ENCODE results near the gene PDGFC.
A peak's percentile ranks its signal among the peaks of the same experiment; 100 is the strongest.

PDGFC gene

GRCh38 chr4:156956359-156956758, 15.2 kb downstream of the PDGFC start:
- intact Hi-C loops (cut with DNase I; ENCODE audit: low total_unique reads): loop anchor here (10.0 kb wide), 1 partner anchor 182 kb away; no protein-coding TSS in a partner anchor
- no peak overlapping the region for H3K27ac ChIP-seq
- no peaks in the 10 kb centered on the region for H3K9me3 ChIP-seq
- TF ChIP-seq, protein P1, sequence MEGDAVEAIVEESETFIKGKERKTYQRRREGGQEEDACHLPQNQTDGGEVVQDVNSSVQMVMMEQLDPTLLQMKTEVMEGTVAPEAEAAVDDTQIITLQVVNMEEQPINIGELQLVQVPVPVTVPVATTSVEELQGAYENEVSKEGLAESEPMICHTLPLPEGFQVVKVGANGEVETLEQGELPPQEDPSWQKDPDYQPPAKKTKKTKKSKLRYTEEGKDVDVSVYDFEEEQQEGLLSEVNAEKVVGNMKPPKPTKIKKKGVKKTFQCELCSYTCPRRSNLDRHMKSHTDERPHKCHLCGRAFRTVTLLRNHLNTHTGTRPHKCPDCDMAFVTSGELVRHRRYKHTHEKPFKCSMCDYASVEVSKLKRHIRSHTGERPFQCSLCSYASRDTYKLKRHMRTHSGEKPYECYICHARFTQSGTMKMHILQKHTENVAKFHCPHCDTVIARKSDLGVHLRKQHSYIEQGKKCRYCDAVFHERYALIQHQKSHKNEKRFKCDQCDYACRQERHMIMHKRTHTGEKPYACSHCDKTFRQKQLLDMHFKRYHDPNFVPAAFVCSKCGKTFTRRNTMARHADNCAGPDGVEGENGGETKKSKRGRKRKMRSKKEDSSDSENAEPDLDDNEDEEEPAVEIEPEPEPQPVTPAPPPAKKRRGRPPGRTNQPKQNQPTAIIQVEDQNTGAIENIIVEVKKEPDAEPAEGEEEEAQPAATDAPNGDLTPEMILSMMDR (IDR thresholded peaks at IDR 0.05): no peak
- no peaks in the 10 kb centered on the region for H3K27me3 ChIP-seq
- H3K36me3 ChIP-seq: no peaks in the 10 kb centered on the region
- no peak for DNase-seq
- no peak overlapping the region for H3K4me3 ChIP-seq
- peaks cover 0 to 86% (median 35%) of the 10 kb centered on the region in 4 donors for H3K4me1 ChIP-seq

DNA sequence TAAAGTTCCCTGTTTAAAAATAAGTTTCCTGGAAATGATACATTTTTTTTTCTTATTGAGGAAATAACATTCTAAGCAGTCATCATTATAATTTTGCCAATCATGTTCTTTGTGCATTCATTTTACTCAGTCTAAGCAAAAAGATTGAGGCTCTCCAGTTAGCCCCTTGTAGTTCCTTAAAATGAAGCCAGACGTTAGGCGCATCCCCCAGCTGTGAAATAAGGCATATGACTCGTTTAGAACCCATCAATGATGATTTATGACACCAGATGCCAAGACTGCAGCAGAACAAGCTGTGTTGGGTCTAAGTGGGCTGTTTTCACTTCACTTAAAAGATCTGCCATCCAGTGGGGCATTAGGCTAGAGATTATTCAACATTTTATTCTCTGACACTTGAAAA, 17.0 kb downstream of the PDGFC start:
- intact Hi-C loops (cut with DNase I; ENCODE audit: low total_unique reads): loop anchor here (10.0 kb wide), 1 partner anchor 180 kb away; no protein-coding TSS in a partner anchor
- Histone ChIP-seq H3K9me3 (no peaks in the 10 kb centered on the region), H3K4me3 (no peak overlapping the region), H3K4me1 (peaks cover 0 to 87% (median 31%) of the 10 kb centered on the region in 4 donors), H3K27ac (peak overlapping the region in 1 of 2 donors; percentile 78), H3K27me3 (no peaks in the 10 kb centered on the region), H3K36me3 (no peaks in the 10 kb centered on the region)
- DNase-seq: peak in 1 of 2 donors; percentile 37
- TF ChIP-seq, protein P1 (IDR thresholded peaks at IDR 0.05): no peak

DNA sequence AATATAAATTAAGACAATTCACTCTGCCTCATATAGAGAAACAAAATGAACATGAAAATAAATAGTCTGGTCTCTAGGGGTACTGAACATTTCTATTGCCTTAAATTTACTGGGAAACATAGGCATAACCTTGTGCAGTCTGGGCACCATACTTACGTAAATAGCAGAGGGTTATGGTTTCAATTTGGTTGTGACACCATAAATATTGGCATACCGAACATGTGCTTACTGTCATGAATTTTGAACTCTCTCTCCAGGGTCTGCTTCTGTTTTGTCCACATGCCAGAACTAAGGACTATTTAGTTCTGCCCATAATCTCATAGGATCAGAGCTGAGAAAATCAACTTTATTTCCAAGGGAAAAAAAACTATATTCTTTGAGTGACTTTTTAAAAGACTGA, 17.6 kb downstream of the PDGFC start:
- Histone ChIP-seq H3K9me3 (no peaks in the 10 kb centered on the region), H3K4me3 (no peak overlapping the region), H3K27ac (peak overlapping the region; percentile 24 to 78), H3K4me1 (peaks cover 0 to 87% (median 33%) of the 10 kb centered on the region in 4 donors), H3K36me3 (no peaks in the 10 kb centered on the region), H3K27me3 (no peaks in the 10 kb centered on the region)
- TF ChIP-seq, protein P1 (IDR thresholded peaks at IDR 0.05): no peak
- DNase-seq: no peak
- intact Hi-C loops (cut with DNase I; ENCODE audit: low total_unique reads): loop anchor here (10.0 kb wide), 1 partner anchor 179 kb away; no protein-coding TSS in a partner anchor

DNA sequence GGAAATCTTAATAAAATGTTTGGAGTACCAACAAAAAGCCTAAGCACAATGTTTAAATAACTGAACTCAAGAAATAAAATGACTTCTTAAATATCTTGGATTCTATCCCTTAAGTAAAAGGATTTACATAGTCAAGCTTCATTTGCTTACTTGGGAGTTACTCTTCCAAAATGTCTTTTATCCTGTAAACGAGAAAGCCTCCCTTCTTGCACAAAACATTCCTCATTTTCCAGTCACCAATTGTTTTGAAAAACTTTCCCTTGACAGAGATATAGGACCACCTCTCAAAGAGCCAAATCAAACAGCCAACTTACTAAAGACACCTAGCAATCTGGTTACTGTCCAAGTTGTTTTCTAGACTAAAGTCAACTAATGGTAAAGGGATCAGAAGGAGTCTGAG, 18.6 kb downstream of the PDGFC start:
- no peak for DNase-seq
- Histone ChIP-seq H3K36me3 (no peaks in the 10 kb centered on the region), H3K27ac (peak overlapping the region in 1 of 2 donors; percentile 78), H3K9me3 (no peaks in the 10 kb centered on the region), H3K4me1 (peaks cover 0 to 87% (median 36%) of the 10 kb centered on the region in 4 donors), H3K4me3 (no peak overlapping the region), H3K27me3 (no peaks in the 10 kb centered on the region)
- TF ChIP-seq, protein P1 (IDR thresholded peaks at IDR 0.05): no peak
- intact Hi-C loops (cut with DNase I; ENCODE audit: low total_unique reads): loop anchor here (10.0 kb wide), 1 partner anchor 178 kb away; no protein-coding TSS in a partner anchor

- TF ChIP-seq, protein P1 (IDR thresholded peaks at IDR 0.05): no peak
- DNase-seq: no peak
- Histone ChIP-seq H3K27me3 (no peaks in the 10 kb centered on the region), H3K9me3 (no peaks in the 10 kb centered on the region), H3K36me3 (no peaks in the 10 kb centered on the region), H3K4me3 (no peak overlapping the region), H3K4me1 (peaks cover 0 to 87% (median 36%) of the 10 kb centered on the region in 4 donors), H3K27ac (peak overlapping the region; percentile 3 to 78)
- intact Hi-C loops (cut with DNase I; ENCODE audit: low total_unique reads): loop anchor here (10.0 kb wide), 1 partner anchor 177 kb away; no protein-coding TSS in a partner anchor
These were observed 19.4 kb downstream of the PDGFC start for GRCh38 chr4:156952078-156952759.
